ENCODE measurements around the gene PALB2.

PALB2 gene

GRCh38 chr16:23683487-23683886 is 42.4 kb upstream of the PALB2 start:
- no peak for TF ChIP-seq FOXM1 (IDR thresholded peaks at IDR 0.05; ENCODE audit: borderline replicate concordance, low read depth)
- TF ChIP-seq NFIC (IDR thresholded peaks at IDR 0.05): no peak
- TF ChIP-seq YY1 (IDR thresholded peaks at IDR 0.05; ENCODE audit: low read depth): no peak
- TF ChIP-seq EP300 (IDR thresholded peaks at IDR 0.05; ENCODE audit: borderline replicate concordance): no peak
- TF ChIP-seq USF1 (IDR thresholded peaks at IDR 0.05): no peak
- TF ChIP-seq TCF12 (IDR thresholded peaks at IDR 0.05; ENCODE audit: low read depth): no peak
- no peak for TF ChIP-seq REST (IDR thresholded peaks at IDR 0.05; ENCODE audit: low read depth)
- TF ChIP-seq MAX (IDR thresholded peaks at IDR 0.05): no peak

GRCh38 chr16:23682181-23682580 is 41.1 kb upstream of the PALB2 start:
- TF ChIP-seq RAD21 (IDR thresholded peaks at IDR 0.05; ENCODE audit: low read depth): no peak
- TF ChIP-seq TCF12 (IDR thresholded peaks at IDR 0.05; ENCODE audit: low read depth): no peak
- TF ChIP-seq EP300 (IDR thresholded peaks at IDR 0.05; ENCODE audit: borderline replicate concordance): no peak
- TF ChIP-seq ZBTB7A (IDR thresholded peaks at IDR 0.05; ENCODE audit: low read depth): no peak
- TF ChIP-seq MAX (IDR thresholded peaks at IDR 0.05): no peak
- TF ChIP-seq NFIC (IDR thresholded peaks at IDR 0.05): no peak
- no peak for TF ChIP-seq CEBPB (IDR thresholded peaks at IDR 0.05)
- no peak for TF ChIP-seq FOXM1 (IDR thresholded peaks at IDR 0.05; ENCODE audit: borderline replicate concordance, low read depth)
- TF ChIP-seq REST (IDR thresholded peaks at IDR 0.05; ENCODE audit: low read depth): no peak
- TF ChIP-seq TEAD4 (IDR thresholded peaks at IDR 0.05): no peak
- no peak for TF ChIP-seq EGR1 (IDR thresholded peaks at IDR 0.05)
- no peak for TF ChIP-seq USF1 (IDR thresholded peaks at IDR 0.05)

GRCh38 chr16:23679986-23680336 is 38.9 kb upstream of the PALB2 start:
- TF ChIP-seq USF1 (IDR thresholded peaks at IDR 0.05) (no peak), FOXM1 (IDR thresholded peaks at IDR 0.05; ENCODE audit: borderline replicate concordance, low read depth) (no peak), EP300 (IDR thresholded peaks at IDR 0.05; ENCODE audit: borderline replicate concordance) (no peak), EGR1 (IDR thresholded peaks at IDR 0.05) (no peak), TAF1 (IDR thresholded peaks at IDR 0.05; ENCODE audit: low read depth) (no peak)

GRCh38 chr16:23679274-23679985 is 38.3 kb upstream of the PALB2 start:
- TF ChIP-seq MAX (IDR thresholded peaks at IDR 0.05): no peak
- TF ChIP-seq NFIC (IDR thresholded peaks at IDR 0.05): no peak
- TF ChIP-seq USF1 (IDR thresholded peaks at IDR 0.05): no peak
- TF ChIP-seq TEAD4 (IDR thresholded peaks at IDR 0.05): no peak
- no peak for TF ChIP-seq EP300 (IDR thresholded peaks at IDR 0.05; ENCODE audit: borderline replicate concordance)

GRCh38 chr16:23678430-23679273 is 37.5 kb upstream of the PALB2 start, which contains the start of gene PLK1:
Gene PLK1 (plus strand): TSS chr16:23678889. CDS start chr16:23678933, 44 bp downstream.
- TF ChIP-seq TAF1 (IDR thresholded peaks at IDR 0.05; ENCODE audit: low read depth): peak; percentile 69
- TF ChIP-seq EP300 (IDR thresholded peaks at IDR 0.05; ENCODE audit: borderline replicate concordance): no peak; the same call in 1 of the 2 replicates
- TF ChIP-seq EGR1 (IDR thresholded peaks at IDR 0.05): no peak
- TF ChIP-seq ZBTB7A (IDR thresholded peaks at IDR 0.05; ENCODE audit: low read depth): no peak
- peak; percentile 99 for TF ChIP-seq FOXM1 (IDR thresholded peaks at IDR 0.05; ENCODE audit: borderline replicate concordance, low read depth)
- 0 out of 2 replicates have a peak, but pooled peaks have one; percentile 31 for TF ChIP-seq CREB1 (IDR thresholded peaks at IDR 0.05; ENCODE audit: low read depth)
- no peak for TF ChIP-seq REST (IDR thresholded peaks at IDR 0.05; ENCODE audit: low read depth)
- TF ChIP-seq YY1 (IDR thresholded peaks at IDR 0.05; ENCODE audit: low read depth): peak; percentile 24; the same call in 1 of the 2 replicates
- TF ChIP-seq USF1 (IDR thresholded peaks at IDR 0.05): peak; percentile 73
- TF ChIP-seq TEAD4 (IDR thresholded peaks at IDR 0.05): no peak
- TF ChIP-seq CEBPB (IDR thresholded peaks at IDR 0.05): no peak; the same call in 1 of the 2 replicates
- peak; percentile 89 for TF ChIP-seq MAX (IDR thresholded peaks at IDR 0.05)
- TF ChIP-seq RAD21 (IDR thresholded peaks at IDR 0.05; ENCODE audit: low read depth): no peak
- TF ChIP-seq NFIC (IDR thresholded peaks at IDR 0.05): peak; percentile 7
- peak; percentile 45; the same call in 1 of the 2 replicates for TF ChIP-seq TCF12 (IDR thresholded peaks at IDR 0.05; ENCODE audit: low read depth)
